Measurements from ENCODE around the gene CACNA1G. TPM values are rescaled to one million over a fixed set of nuclear protein-coding genes. Genes with fewer than 3 reads are reported as not detected.

The CACNA1G gene
- polyA plus RNA-seq, 4 donors, result 6.5 to 7.4 (median 6.9) TPM

DNA sequence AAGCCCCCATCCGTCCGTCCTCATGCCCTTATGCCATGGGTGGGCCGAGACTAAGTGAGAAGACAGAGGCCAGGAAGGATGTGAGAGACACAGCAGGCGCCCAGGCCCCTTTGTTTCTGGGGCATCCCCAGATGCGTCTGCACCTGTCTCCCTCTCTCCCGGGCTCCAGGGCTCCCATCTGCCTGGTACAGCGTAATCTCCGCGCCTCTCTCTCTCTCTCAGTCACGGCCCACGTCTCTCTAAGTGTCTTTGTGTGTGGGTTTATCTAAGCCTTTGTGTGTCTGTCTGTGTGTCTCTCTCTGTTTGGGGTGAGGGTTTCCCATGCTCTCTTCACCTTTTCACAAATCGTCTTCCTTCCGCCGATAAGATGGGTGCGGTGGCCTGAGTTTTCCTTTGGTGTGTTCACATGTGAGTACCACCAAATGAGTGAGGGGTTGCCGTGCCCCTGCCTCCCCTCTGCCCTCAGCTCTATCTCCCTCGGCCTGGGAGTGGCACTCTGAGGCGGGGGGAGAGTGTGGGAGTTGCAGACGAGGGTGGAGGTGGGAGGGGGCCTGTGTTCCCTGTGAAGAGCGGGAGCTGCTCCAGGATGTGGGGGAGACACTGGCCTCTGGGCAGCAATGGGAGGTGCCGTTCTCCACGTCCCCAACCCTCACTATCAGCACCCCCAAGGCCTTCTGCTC is 48.3 kb downstream of the CACNA1G start:
- no peak for DNase-seq (ENCODE audit: low read depth in 4 of 4, low spot score in 3 of 4)

DNA sequence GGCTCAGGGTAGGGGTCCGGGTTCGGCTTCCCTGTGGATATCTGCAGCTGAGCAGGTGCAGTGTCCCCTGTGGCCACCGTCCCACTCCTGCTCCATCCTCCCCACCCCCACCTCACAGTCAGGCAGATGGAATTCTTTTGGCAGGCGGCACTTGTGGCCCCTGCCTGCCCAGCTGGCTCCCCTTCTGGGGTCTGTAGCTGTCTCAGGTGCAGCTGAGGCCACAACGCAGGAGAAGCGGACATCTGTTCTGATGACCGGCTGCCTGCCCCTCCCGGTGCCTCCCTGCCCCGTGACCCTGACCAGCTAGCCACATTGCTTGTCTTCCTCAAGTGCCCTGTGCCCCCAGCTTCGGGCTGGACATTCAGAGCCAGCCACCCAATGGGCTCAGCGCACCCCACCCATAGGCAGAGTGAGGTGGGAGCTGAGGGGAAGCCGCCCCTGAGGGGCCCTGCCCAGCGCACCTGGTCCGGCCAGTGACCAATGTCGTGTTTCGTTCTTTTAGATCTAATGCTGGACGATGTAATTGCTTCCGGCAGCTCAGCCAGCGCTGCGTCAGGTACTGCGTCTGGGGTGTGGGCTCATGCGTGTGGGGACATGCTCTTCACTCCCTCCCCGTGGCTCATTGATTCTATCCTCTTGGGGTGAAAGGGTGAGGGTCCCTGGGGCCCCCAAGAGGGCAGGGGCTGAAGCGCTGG is 49.0 kb downstream of the CACNA1G start:
- no peak for DNase-seq (ENCODE audit: low read depth in 4 of 4, low spot score in 3 of 4)

DNA sequence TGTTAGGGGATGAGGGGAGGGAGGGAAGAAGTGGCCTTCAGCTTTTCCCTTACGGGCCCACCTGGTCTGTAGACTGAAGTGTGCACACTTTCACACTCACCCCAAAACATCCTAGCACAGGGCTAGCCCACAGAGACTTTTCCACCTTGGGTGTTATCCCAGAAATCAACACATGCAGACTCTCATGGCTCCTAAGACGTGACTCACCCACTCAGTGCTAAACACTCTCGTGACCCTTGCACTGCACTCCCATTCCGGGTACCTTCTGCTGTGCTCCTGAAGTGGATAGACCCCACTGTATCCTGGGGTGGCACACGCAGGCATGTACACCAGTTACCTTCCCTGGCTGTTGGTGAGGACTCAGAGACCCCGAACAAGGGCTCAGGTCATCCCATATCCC is 51.1 kb downstream of the CACNA1G start:
- no peak for DNase-seq (ENCODE audit: low read depth in 4 of 4, low spot score in 3 of 4)

DNA sequence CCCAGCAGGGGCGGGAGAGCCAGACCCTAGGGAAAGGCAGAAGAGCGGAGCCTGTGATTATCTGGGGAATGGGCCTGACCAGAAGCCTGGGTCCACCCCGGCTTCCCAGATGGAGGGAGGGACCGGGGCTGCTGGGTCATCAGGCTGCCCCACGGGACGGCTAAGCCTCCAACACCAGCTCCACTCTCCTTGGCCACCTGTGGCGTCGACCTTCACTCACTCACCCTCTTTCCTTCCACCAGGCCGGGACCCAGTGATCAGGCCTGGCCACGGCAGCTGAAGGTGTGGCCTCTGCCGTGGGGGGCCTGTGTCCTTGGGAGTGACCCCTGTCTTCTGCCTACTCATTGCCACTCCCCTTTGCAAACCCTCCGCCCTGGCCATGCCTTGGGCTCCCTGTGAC is 51.8 kb downstream of the CACNA1G start:
- no peak for DNase-seq (ENCODE audit: low read depth in 4 of 4, low spot score in 3 of 4)

DNA sequence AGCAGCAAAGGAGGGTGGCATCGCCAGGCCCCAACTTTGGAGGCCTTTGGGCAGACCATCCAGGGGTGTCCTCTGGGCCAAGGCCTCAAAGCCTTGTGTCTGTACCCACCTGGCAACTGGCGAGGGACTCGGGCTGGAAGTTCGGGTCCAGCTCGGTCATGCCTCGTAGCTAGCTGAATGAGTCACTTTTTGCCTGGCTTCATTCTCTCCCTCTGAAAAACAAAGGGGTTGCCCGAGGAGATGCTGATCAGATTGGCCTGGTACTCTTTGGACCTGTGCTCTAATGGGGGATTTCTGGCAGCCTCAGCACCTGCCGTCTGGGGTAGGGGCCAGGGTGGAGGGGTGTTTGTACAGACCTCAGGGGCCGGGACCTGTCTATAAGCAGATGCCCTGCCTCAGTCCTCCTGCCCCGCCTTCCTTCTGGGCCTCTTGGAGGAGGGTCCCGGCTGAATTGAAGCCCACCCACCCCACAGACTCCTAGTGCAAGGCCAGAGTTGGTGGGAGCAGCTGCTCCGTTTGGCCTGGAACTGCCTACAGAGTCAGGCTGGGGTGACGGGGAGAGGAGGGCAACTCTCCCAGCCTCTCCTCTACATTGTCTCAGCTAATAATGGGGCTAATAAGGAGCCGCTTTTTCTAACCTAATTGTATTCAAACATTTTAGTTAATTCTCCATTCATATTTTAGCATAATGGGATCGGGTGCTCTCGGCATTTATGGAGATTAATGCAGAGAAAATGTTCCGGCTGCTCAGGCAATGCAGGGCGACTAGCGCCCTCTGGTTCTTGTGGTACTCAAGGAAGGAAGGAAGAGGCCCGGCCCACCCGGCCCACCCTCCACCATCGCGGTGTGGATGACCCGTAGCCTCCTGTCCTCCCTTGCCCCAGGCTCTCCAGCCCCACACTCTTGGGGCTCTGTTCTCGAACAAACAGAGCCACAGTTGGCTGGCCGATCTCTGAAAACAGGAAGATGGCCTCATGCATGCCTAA is 52.8 kb downstream of the CACNA1G start:
- no peak for DNase-seq (ENCODE audit: low read depth in 4 of 4, low spot score in 3 of 4)

DNA sequence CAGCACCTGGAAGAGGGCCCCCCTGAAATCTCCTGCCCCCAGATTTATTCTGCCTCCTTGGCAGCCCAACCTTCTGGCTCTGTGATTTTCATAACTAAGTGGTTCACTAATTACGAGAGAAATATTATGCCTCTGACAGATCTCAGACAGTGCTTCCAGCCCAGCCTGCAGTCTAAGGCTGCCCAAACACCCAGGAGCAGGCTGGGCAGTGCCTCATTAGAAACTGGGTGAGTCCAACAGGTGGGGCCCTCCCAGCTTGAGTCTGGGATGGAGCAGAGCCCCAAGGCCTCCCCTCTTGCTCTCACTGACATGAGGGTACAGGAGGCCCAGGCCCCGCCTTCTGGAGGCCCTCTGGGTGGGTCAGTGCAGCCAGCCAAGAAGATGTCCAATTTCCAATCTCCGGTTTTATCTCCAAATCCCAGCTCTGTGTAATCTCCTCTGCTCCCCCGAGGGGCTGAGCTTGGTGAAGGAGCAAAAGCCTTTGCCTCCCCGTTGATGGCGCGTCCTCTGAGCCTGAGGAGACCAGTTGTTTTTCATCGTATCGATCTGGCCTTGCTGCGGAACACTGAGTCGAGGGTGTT is 54.0 kb downstream of the CACNA1G start:
- no peak for DNase-seq (ENCODE audit: low read depth in 4 of 4, low spot score in 3 of 4)

DNA sequence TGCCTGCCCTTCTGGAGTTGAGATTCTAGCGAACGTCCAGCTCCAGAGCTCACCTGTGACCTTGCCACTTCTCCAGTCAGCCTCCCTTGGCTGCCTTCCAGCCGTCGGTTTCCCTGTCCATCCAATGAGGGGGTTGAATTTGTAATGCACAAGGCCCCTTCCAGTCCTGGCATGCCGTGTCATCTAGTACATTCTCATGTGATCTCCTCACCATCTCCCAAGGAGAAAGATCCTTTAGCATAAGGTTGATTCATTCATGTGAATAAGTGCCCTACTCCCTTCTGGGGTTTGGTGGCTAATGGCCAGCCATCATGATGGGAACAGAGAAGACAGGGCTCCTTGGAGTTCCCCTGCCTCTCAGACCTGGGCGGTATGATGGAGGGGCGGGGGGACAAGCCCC is 55.3 kb downstream of the CACNA1G start:
- no peak for DNase-seq (ENCODE audit: low read depth in 4 of 4, low spot score in 3 of 4)

DNA sequence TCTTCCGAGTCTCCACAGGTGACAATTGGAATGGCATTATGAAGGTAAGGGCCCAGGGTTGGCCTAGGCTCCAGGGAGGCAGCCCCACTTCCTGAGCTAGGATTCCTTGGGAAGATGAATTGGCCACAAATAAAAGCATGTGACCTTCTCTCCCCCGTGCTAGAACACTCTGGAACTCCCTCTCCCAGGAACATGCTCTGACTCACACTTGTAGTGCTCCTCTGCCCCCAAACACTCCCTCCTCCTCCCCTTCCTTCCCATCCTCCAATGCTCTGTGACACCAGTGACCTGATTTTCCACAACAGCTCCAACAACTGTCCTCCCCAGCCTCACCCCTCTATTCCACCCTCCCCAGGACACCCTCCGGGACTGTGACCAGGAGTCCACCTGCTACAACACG is 57.8 kb downstream of the CACNA1G start:
- DNase-seq (ENCODE audit: low read depth in 4 of 4, low spot score in 3 of 4), result no peak

DNA sequence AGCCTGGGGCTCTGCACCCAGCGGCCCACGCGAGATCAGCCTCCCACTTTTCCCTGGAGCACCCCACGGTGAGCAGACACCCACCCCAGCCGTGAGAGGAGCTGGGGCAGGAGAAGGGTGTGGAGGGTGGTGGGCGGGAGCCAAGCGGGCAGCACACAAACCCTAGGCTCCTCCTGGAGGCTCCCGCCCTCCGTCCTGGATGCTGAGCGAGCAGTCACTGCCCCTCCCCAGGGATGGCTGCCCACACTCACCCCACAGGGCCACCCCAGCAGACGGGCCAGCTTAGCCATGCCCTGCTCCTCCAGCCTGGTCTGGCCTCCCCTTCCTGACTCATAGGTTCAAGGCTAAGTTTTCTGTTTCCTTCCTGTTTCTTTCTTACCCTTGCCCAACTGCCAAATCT is 58.4 kb downstream of the CACNA1G start:
- DNase-seq (ENCODE audit: low read depth in 4 of 4, low spot score in 3 of 4), result no peak

DNA sequence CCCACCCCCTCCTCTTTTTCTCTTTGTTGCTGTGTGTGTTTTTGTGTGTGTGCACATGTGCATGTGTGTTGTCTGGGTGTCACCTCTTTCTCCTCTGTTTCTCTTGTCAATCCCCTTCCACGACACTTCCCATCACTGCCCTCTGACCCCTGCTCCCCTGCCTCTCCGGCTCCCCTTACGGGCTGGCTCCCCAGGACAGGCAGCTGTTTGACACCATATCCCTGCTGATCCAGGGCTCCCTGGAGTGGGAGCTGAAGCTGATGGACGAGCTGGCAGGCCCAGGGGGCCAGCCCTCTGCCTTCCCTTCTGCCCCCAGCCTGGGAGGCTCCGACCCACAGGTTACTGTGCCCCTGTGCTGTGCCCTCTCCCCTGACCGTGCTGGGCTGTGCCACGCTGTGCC is 59.0 kb downstream of the CACNA1G start:
- no peak for DNase-seq (ENCODE audit: low read depth in 4 of 4, low spot score in 3 of 4)

DNA sequence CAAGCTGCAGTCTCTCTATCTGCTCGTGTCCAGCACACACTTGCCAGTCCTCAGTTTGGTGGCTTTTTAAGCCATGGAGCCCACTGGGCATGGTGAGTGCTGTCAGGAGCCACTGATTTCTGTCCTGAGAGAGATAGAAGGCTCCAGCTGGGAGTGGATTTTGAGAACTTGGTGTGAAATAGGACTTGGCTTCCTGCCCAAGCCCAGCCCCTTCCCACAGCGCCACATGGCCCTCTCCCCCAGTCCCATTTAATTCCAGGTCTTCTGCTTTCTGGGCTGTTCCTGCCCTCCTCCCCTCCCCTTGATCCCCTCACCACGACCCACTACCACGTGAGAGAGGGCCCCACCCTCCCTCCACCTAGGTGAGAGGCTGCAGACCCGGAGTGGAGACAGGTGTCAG is 59.7 kb downstream of the CACNA1G start:
- DNase-seq (ENCODE audit: low read depth in 4 of 4, low spot score in 3 of 4), result no peak

DNA sequence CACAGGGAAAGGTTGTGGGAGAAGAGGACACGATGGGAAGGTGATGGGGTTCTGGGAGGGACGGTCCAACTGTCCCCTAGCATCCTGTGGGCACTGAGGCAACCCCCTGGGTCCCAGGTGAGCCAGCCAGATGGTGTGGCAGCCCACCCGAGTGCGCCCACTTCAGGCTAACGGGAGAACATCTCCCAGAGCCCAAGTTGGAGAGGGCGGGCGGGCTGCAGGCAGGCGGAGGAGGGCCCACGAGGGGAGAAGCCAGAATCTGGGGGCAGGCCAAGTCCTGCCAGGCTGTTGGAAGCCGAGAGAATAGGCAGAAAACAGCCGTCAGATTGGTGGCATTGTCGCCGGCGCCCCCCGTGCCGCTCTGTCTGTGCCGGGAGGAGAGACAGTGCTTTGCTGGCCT is 60.3 kb downstream of the CACNA1G start:
- no peak for DNase-seq (ENCODE audit: low read depth in 4 of 4, low spot score in 3 of 4)

DNA sequence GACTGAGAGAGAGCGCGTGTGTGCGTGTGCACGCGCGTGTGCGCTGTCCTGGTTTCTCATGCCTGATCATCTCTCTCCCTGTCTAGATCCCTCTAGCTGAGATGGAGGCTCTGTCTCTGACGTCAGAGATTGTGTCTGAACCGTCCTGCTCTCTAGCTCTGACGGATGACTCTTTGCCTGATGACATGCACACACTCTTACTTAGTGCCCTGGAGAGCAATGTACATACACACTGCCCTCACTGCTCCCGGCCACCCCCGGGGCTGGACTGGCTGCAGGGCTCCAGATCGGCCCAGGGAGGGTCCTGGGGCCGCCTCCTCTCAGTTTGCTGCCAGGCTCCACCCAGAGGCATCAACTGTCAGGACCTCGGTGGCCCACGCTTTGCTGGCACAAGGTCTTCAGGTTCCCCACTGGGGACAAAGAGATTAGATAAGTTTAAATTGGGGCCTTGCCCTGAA is 61.1 kb downstream of the CACNA1G start:
- DNase-seq (ENCODE audit: low read depth in 4 of 4, low spot score in 3 of 4), result no peak

DNA sequence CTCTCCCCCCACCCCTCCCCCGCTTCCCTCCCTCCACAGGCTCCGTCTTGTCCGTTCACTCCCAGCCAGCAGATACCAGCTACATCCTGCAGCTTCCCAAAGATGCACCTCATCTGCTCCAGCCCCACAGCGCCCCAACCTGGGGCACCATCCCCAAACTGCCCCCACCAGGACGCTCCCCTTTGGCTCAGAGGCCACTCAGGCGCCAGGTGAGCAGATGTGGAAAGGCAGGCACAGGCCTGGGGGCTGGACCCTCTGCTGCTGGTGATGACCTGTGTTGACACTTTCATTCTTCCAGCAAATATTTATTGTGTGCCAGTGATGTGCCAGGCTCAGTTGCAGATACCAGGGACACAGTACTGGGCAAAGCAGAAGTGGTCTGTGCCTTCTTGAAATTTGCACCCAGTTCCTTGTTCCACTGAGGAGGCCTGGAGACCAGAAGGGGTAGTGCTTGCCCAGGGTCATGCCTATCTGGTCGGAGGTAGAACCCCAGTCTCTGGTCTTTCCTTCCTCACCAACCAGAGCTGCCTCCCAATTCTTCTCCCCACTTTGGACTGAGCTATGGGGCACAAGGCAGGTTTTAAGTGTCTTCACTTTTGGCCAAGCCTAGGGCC is 63.9 kb downstream of the CACNA1G start:
- no peak for DNase-seq (ENCODE audit: low read depth in 4 of 4, low spot score in 3 of 4)

DNA sequence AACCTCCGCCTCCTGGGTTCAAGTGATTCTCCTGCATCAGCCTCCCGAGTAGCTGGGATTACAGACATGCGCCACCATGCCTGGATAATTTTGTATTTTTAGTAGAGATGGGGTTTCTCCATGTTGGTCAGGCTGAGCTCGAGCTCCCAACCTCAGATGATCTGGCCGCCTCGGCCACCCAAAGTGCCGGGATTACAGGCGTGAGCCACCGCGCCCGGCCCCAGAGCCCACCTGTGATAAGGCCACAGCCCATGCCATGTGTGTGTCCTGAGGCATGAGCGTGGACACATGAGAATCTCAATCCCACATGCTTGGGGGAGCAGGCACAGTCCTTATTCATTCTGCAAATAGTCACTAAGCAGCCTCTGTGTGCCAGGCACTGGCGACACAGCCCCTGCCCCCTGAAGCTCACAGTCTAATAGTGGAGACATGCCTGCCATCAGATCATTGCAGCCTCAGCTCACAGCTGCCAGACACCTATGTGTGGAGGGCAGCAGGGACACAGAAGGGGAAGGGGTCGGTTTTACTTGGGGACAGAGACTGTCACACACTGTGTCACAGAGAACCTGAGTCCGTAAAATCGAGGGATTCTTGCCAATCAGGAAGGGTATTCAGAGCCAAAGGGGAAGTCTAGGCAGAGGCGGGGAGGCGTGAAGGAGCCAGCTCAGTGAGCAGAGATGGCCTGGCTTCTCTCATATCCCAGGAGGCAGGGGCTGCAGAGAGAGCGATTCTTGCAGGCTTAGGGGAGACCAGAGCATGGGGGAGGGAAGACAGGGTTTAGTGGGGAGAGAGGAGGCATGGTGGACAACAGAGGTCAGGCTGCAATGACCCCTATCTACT is 64.7 kb downstream of the CACNA1G start:
- DNase-seq (ENCODE audit: low read depth in 4 of 4, low spot score in 3 of 4), result no peak

DNA sequence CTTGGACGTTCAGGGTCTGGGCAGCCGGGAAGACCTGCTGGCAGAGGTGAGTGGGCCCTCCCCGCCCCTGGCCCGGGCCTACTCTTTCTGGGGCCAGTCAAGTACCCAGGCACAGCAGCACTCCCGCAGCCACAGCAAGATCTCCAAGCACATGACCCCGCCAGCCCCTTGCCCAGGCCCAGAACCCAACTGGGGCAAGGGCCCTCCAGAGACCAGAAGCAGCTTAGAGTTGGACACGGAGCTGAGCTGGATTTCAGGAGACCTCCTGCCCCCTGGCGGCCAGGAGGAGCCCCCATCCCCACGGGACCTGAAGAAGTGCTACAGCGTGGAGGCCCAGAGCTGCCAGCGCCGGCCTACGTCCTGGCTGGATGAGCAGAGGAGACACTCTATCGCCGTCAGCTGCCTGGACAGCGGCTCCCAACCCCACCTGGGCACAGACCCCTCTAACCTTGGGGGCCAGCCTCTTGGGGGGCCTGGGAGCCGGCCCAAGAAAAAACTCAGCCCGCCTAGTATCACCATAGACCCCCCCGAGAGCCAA is 65.6 kb downstream of the CACNA1G start:
- no peak for DNase-seq (ENCODE audit: low read depth in 4 of 4, low spot score in 3 of 4)

DNA sequence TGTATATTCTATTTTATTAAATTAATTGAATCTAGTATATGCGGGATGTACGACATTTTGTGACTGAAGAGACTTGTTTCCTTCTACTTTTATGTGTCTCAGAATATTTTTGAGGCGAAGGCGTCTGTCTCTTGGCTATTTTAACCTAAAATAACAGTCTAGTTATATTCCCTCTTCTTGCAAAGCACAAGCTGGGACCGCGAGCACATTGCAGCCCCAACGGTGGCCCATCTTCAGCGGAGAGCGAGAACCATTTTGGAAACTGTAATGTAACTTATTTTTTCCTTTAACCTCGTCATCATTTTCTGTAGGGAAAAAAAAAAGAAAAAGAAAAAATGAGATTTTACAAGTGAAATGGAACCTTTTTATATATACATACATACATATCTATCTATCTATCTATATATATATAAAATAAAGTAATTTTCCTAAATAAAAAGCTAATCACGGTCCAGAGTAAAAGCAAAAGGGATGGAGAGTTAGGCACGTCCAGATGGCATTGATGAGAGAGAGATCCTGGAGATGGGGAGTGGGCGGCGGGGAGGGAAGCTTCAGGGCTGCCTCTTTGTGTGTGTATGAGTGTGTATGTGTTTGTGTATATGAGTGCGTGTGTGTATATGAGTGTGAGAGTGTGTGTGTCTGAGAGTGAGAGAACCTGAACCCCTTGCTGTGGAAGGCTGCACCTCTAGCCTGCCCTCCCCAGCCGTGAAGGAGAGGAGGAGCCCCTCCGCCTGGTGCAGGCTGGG is 66.7 kb downstream of the CACNA1G start:
- no peak for DNase-seq (ENCODE audit: low read depth in 4 of 4, low spot score in 3 of 4)

DNA sequence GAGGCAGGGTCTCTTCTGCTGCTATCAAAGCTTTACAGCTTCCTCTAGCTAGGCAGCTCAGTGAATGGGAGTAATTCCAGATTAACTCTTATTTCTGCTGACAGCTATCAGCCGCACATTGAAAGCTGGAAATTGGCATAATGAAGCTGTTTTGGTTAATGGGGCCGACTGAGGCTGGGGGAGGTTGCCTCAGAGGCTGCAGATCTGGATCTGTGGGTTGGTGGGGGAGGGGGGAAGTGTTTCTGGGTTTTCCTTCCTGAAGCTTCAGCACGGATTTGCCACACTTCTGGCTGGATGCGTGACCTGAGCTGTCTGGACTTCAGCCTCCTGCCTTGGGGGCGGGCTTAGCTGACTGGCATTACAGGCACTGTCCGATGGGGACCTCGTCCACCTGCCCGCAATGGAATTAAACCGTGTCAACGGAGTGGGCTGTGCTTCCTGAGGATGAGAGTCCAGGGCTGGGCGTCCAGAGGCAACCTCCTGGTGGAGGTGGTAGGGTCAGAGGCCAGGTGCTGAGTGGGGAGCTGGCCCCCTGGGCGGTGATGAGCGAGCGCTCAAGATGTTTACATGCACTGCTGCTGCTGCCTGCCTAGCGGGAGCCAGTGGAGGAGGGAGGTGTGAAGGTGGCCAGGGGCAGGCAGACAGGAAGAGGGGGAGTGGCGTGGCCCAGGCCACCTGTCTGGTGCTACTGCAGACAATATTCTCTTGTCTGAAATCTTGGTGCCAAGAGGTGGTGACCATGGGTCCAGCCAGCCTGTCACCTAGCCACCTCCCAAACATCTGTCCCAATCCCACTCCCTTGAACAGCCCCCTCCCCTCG is 67.5 kb downstream of the CACNA1G start:
- no peak for DNase-seq (ENCODE audit: low read depth in 4 of 4, low spot score in 3 of 4)

Measured in right renal pelvis (tissue), 4 donors.